Activated effector memory CD4-positive, alpha-beta T cell treated with Interleukin-2 at 50 U/mL for 16 hours (primary cell): ENCODE measurements around the gene OR6A2.
"Not testable (repeated sequence)": the region's sequence is repeated elsewhere in the genome, so short reads cannot be mapped to it uniquely, and the experiment has no call there.

ENCODE experiments used
- DNase-seq: peaks from one replicate; pipeline ENCODE4 v3.0.0-alpha.2; 2020

Gene OR6A2

GRCh38 chr11:6799402-6799801 is at the start of gene OR6A2:
TSS of gene OR6A2 (minus strand) at chr11:6799689. CDS start at chr11:6795708, 3,981 bp downstream.
- DNase-seq: no peak

GRCh38 chr11:6845383-6845782 is 45.9 kb upstream of the OR6A2 start, which contains the start of gene OR10A5:
TSS of gene OR10A5 (plus strand) at chr11:6845683. CDS start at chr11:6845683, 0 bp downstream.
- DNase-seq: no peak

- DNase-seq: no peak
Observed at GRCh38 chr11:6844356-6844755, 44.9 kb upstream of the OR6A2 start.

- DNase-seq: no peak
Observed at GRCh38 chr11:6843670-6844069, 44.2 kb upstream of the OR6A2 start.

GRCh38 chr11:6841694-6842093 is 42.2 kb upstream of the OR6A2 start:
- DNase-seq: no peak

GRCh38 chr11:6834021-6834420 is 34.5 kb upstream of the OR6A2 start:
- DNase-seq: no peak

- no peak for DNase-seq
Observed at GRCh38 chr11:6833356-6833755, 33.9 kb upstream of the OR6A2 start.

GRCh38 chr11:6828103-6828502 is 28.6 kb upstream of the OR6A2 start:
- DNase-seq: no peak

GRCh38 chr11:6825231-6825744 is 25.8 kb upstream of the OR6A2 start:
- no peak for DNase-seq

GRCh38 chr11:6824136-6824823 is 24.8 kb upstream of the OR6A2 start:
- DNase-seq: no peak

GRCh38 chr11:6818967-6819366 is 19.5 kb upstream of the OR6A2 start:
- DNase-seq: no peak

- no peak for DNase-seq
Observed at GRCh38 chr11:6817694-6818093, 18.2 kb upstream of the OR6A2 start.

- no peak for DNase-seq
Observed at GRCh38 chr11:6813656-6814055, 14.2 kb upstream of the OR6A2 start.

- no peak for DNase-seq
Observed at GRCh38 chr11:6812390-6813005, 13.0 kb upstream of the OR6A2 start.

- DNase-seq: not testable (repeated sequence)
Observed at GRCh38 chr11:6801075-6801474, 1.6 kb upstream of the OR6A2 start.

GRCh38 chr11:6794639-6795038 is 4.8 kb downstream of the OR6A2 start:
- no peak for DNase-seq

- no peak for DNase-seq
Observed at GRCh38 chr11:6790546-6790945, 8.9 kb downstream of the OR6A2 start.

- no peak for DNase-seq
Observed at GRCh38 chr11:6782720-6783119, 16.8 kb downstream of the OR6A2 start, which contains the start of gene OR2AG1. TSS of gene OR2AG1 (plus strand) at chr11:6783020. CDS start at chr11:6785038, 2,018 bp downstream.

GRCh38 chr11:6780829-6781228 is 18.7 kb downstream of the OR6A2 start:
- no peak for DNase-seq

GRCh38 chr11:6778518-6778917 is 21.0 kb downstream of the OR6A2 start:
- no peak for DNase-seq

- DNase-seq: no peak
Observed at GRCh38 chr11:6771926-6772893, 27.3 kb downstream of the OR6A2 start, which contains the start of gene OR2AG2. TSS of gene OR2AG2 (minus strand) at chr11:6771976. CDS start at chr11:6768957, 3,019 bp downstream.

GRCh38 chr11:6757373-6757967 is 42.0 kb downstream of the OR6A2 start:
- peak; percentile 41 for DNase-seq

GRCh38 chr11:6755953-6756347 is 43.5 kb downstream of the OR6A2 start:
- no peak for DNase-seq
